GM19193 (cell line): ENCODE data around the gene TAPBPL.

ENCODE experiments used
- POLR2A ChIP-seq: IDR thresholded peaks from 4 replicates; pipeline ENCODE4 v1.6.1; 2011; ENCODE audit not compliant: insufficient read depth, insufficient read length; ENCODE audit errors: extremely low read depth

TAPBPL gene

DNA sequence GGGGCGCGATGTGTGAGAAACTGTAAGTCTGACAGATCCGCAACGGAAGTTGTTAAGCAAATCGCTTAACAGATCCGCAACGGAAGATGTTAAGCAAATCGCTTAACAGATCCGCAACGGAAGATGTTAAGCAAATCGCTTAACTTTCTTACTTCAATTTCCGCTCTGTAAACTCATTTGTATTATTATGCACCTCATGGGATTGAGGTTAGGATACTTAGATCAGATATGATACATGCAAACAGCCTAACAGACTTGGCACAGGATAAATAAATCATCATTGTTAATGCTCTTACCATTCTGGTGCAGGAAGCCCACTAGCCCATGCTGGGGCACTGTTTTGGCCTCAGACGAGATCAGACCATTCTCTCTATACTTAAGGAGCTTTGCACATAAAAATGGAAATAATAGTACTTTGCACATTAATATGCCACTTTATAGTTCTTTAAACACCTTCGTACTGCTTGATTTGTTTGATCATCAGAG, 42.5 kb downstream of the TAPBPL start:
- no peak for TF ChIP-seq POLR2A

GRCh38 chr12:6494968-6495367, 43.1 kb downstream of the TAPBPL start:
- no peak for TF ChIP-seq POLR2A

GRCh38 chr12:6500466-6500865, 48.6 kb downstream of the TAPBPL start:
- TF ChIP-seq POLR2A: no peak

DNA sequence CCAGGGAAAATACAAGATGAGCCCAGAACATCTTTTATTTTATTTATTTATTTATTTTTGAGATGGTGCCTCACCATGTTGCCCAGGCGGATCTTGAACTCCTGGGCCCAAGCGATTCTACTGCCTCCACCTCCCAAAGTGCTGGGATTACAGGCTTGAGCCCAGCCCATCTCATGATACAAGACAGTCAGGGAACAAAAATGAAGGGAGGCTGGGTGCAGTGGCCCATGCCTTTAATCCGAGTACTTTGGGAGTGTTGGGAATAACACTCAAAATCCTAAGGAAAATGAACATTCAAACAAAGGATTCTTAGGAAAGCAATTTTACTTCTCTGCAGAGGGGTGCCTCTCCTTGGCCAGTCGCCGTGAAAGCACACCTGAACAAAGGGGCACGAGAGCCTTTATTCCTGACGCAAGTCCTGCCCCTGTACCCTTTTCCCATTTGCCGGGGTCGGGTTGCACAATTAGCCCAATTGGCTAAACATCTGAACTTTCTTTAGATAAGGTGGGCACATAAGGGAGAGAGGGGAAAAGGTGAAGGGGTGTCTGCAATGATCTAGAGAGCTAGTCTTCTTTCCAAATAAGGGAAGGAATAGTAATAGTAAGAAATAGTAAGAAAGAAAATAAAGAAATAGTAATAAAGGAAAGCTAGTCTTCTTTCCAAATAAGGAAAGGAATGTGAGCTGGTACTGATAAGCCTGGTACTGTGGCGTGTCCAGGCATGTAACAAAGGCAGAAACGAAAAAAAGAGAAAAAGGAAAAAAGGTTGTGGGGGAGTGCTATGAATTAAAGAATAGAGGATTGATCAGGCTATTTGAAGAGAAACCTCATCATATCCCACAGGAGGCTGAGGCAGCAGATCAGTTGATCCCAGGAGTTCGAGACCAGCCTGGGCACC, 55.5 kb downstream of the TAPBPL start:
- no peak for TF ChIP-seq POLR2A

- TF ChIP-seq POLR2A: no peak
Observed at GRCh38 chr12:6508087-6508486, 56.2 kb downstream of the TAPBPL start.
